SK-N-SH (cell line): Measurements from ENCODE around the gene A4GNT. TPM values are rescaled to one million over a fixed set of nuclear protein-coding genes. Genes with fewer than 3 reads are reported as not detected.

Experiments used
- CHD2 ChIP-seq: fragments of 150-350 bp; IDR thresholded peaks from 2 replicates; pipeline ENCODE4 v1.6.1; 2018; ENCODE audit warnings: low read length; ENCODE audit not compliant: partially characterized antibody
- ELF1 ChIP-seq: IDR thresholded peaks from 2 replicates; pipeline ENCODE4 v1.4.0; 2012
- EP300 ChIP-seq, 2 experiments: IDR thresholded peaks; 2 replicates each; pipeline versions ENCODE4 v1.4.0 to v1.6.1; 2012; ENCODE audit warnings: borderline replicate concordance in 1 of 2, low read depth in 1 of 2, low read length in 1 of 2
- FOSL2 ChIP-seq: IDR thresholded peaks from 2 replicates; pipeline ENCODE4 v1.4.0; 2012; ENCODE audit warnings: low read depth, mild to moderate bottlenecking, moderate library complexity, borderline replicate concordance
- FOXJ3 ChIP-seq: sonication (generic); formaldehyde crosslinking; IDR thresholded peaks from 2 replicates; pipeline ENCODE4 v1.5.1; 2020; ENCODE audit warnings: mild to moderate bottlenecking, missing genetic modification reagents
- FOXM1 ChIP-seq: IDR thresholded peaks from 2 replicates; pipeline ENCODE4 v1.4.0; 2012; ENCODE audit warnings: low read depth, mild to moderate bottlenecking
- GABPA ChIP-seq: IDR thresholded peaks from 2 replicates; pipeline ENCODE4 v1.4.0; 2012; ENCODE audit warnings: low read depth, mild to moderate bottlenecking
- GATA2 ChIP-seq: sonication (generic); formaldehyde crosslinking; IDR thresholded peaks from 2 replicates; pipeline ENCODE4 v1.5.0; 2020; ENCODE audit warnings: mild to moderate bottlenecking, missing genetic modification reagents
- MAX ChIP-seq: IDR thresholded peaks from 2 replicates; pipeline ENCODE4 v1.4.0; 2012; ENCODE audit warnings: low read depth
- MEF2A ChIP-seq: IDR thresholded peaks from 2 replicates; pipeline ENCODE4 v1.4.0; 2012; ENCODE audit warnings: low read depth, borderline replicate concordance
- MXI1 ChIP-seq: IDR thresholded peaks from 2 replicates; pipeline ENCODE4 v1.6.1; 2012; ENCODE audit warnings: mild to moderate bottlenecking, low read depth, low read length, improper control_type of control experiment
- NFIC ChIP-seq: IDR thresholded peaks from 2 replicates; pipeline ENCODE4 v1.4.0; 2012; ENCODE audit warnings: borderline replicate concordance
- NRF1 ChIP-seq: IDR thresholded peaks from 2 replicates; pipeline ENCODE4 v1.6.1; 2012; ENCODE audit warnings: low read depth, mild to moderate bottlenecking, low read length
- POLR2AphosphoS5 ChIP-seq: IDR thresholded peaks from 2 replicates; pipeline ENCODE4 v1.6.1; 2012; ENCODE audit warnings: low read depth, low read length
- RCOR1 ChIP-seq: fragments of 150-350 bp; IDR thresholded peaks from 2 replicates; pipeline ENCODE4 v1.6.1; 2017; ENCODE audit warnings: antibody characterized with exemption, low read length
- REST ChIP-seq: IDR thresholded peaks from 2 replicates; pipeline ENCODE4 v1.6.1; 2012; ENCODE audit warnings: mild to moderate bottlenecking, low read depth, low read length, moderate library complexity
- RFX5 ChIP-seq: IDR thresholded peaks from 2 replicates; pipeline ENCODE4 v1.6.1; 2012; ENCODE audit warnings: mild to moderate bottlenecking, improper control_type of control experiment, low read length
- RXRA ChIP-seq: IDR thresholded peaks from 2 replicates; pipeline ENCODE4 v1.4.0; 2012; ENCODE audit warnings: low read depth, mild to moderate bottlenecking, borderline replicate concordance
- SIN3A ChIP-seq: IDR thresholded peaks from 2 replicates; pipeline ENCODE4 v1.6.1; 2012; ENCODE audit warnings: low read depth, mild to moderate bottlenecking, low read length, moderate library complexity, borderline replicate concordance
- SMC3 ChIP-seq: IDR thresholded peaks from 2 replicates; pipeline ENCODE4 v1.6.1; 2012; ENCODE audit warnings: low read depth, low read length, improper control_type of control experiment
- YY1 ChIP-seq: IDR thresholded peaks from 2 replicates; pipeline ENCODE4 v1.4.0; 2012; ENCODE audit warnings: low read depth, mild to moderate bottlenecking
- polyA plus RNA-seq, 3 experiments: library from polyadenylated mRNA; depleted of rRNA; stranded (reverse); fragments of >200 nt; gene quantifications; 2 replicates each; pipeline ENCODE4 v1.2.3, GENCODE V29; 2012
- TF ChIP-seq, protein P1 (sequence below): fragments of 150-350 bp; IDR thresholded peaks from 2 replicates; pipeline ENCODE4 v1.6.1; 2016; ENCODE audit warnings: mild to moderate bottlenecking, low read depth, low read length
- TF ChIP-seq, protein P2 (sequence below): IDR thresholded peaks from 2 replicates; pipeline ENCODE4 v1.4.0; 2012; ENCODE audit warnings: low read depth, borderline replicate concordance

The A4GNT gene
- polyA plus RNA-seq, 1 of the 3 experiments (the other 2 are of a cell fraction): not detected

DNA sequence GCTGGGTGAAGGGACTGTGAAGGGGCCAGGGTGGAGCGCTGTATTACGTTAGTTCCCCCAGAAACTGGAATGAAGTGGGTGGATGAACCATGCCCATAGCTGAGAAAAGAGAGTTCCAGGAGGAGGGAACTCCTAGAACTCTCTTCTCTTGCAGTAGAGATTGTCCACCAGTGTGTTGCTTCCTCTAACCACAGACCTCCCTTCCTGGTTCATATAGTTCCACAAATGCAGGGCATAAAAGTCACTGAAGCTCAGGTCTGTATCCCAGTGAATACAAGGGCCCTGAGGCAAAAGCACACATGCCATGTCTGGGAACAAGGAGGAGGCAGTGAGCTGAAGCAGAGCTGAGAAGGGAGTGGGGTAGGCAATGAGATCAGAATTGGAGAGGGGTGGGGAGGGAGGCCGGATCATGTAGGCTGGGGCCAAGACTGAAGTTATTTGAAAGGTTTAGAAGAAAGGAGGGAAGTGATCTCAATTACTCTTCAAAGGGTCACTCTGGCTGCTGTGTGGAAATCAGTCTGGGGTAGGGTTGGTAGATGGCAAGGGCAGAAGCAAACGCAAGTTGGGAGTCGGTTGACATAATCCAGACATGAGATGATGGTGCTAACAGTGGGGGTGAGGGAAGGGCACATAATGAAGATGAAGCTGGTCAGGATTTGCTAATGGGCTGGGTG is 6.5 kb downstream of the A4GNT start (continued):
- TF ChIP-seq, protein P1, sequence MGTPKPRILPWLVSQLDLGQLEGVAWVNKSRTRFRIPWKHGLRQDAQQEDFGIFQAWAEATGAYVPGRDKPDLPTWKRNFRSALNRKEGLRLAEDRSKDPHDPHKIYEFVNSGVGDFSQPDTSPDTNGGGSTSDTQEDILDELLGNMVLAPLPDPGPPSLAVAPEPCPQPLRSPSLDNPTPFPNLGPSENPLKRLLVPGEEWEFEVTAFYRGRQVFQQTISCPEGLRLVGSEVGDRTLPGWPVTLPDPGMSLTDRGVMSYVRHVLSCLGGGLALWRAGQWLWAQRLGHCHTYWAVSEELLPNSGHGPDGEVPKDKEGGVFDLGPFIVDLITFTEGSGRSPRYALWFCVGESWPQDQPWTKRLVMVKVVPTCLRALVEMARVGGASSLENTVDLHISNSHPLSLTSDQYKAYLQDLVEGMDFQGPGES: no peak
- TF ChIP-seq RXRA (no peak), SMC3 (no peak), SIN3A (no peak), FOXJ3 (peak; percentile 56; the same call in 1 of the 2 replicates), YY1 (no peak), FOSL2 (no peak), MAX (no peak), FOXM1 (no peak), NFIC (no peak), GABPA (no peak), RCOR1 (peak; percentile 26; the same call in 1 of the 2 replicates), ELF1 (no peak), CHD2 (no peak), GATA2 (CRISPR knock-in tag) (peak; percentile 43; the same call in 1 of the 2 replicates), EP300 (IDR thresholded peaks at IDR 0.05; ENCODE audit: borderline replicate concordance in 1 of 2, low read depth in 1 of 2, low read length in 1 of 2) (0 out of 4 replicates have a peak, but pooled peaks of 1 of the 2 experiments have one; percentile 8), RFX5 (no peak), MXI1 (no peak), NRF1 (no peak), MEF2A (no peak), REST (no peak), POLR2AphosphoS5 (no peak)
- TF ChIP-seq, protein P2, sequence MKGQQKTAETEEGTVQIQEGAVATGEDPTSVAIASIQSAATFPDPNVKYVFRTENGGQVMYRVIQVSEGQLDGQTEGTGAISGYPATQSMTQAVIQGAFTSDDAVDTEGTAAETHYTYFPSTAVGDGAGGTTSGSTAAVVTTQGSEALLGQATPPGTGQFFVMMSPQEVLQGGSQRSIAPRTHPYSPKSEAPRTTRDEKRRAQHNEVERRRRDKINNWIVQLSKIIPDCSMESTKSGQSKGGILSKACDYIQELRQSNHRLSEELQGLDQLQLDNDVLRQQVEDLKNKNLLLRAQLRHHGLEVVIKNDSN: no peak
